Measurements from ENCODE around the gene ZNF397.

DNA sequence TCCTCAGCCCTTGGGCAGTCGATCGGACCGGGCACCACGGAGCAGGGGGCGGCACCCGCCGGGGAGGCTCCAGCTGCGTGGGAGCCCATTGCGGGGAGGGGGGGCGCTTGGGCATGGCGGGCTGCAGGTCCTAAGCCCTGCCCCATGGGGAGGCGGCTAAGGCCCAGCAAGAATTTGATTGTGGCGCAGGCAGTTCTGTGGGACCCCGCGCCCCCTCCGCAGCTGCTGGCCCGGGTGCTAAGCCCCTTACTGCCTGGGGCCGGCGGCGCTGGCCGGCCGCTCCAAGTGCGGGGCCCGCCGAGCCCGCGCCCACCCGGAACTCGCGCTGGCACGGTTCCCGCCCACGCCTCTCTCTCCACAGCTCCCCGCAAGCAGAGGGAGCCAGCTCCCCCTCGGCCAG is 30.8 kb downstream of the ZNF397 start:
- TF ChIP-seq EZH2 (IDR thresholded peaks at IDR 0.05; ENCODE audit: insufficient read depth, poor library complexity, severe bottlenecking) (no peak), EZH2phosphoT487 (IDR thresholded peaks at IDR 0.05; ENCODE audit: insufficient read depth, low read depth) (no peak)

Data from GM23248 (cell line).